Measurements from ENCODE around the gene TMEM163. TPM values are rescaled to one million over a fixed set of nuclear protein-coding genes. Genes with fewer than 3 reads are reported as not detected.

The TMEM163 gene
- total RNA-seq, 1 experiment from 2014 or later, result 0.94 TPM

- TF ChIP-seq TEAD4 (CRISPR knock-in tag; IDR thresholded peaks at IDR 0.05) (no peak), GTF2I (CRISPR knock-in tag; conservative IDR thresholded peaks at IDR 0.05) (no peak)
Observed at GRCh38 chr2:134736167-134736880, 17.5 kb upstream of the TMEM163 start (continued).

- H3K36me3 Mint-ChIP-seq, result no peaks in the 10 kb centered on the region
- no peak for DNase-seq (ENCODE audit: low spot score)
- H3K9me3 Mint-ChIP-seq, result peaks cover 9% of the 10 kb centered on the region
- no peak for ATAC-seq
- no peaks in the 10 kb centered on the region; the same call in 1 of the 2 replicates for H3K27me3 Mint-ChIP-seq (ENCODE audit: low read depth)
- no peak overlapping the region for H3K27ac Mint-ChIP-seq
- no peak for TF ChIP-seq PRDM15 (CRISPR knock-in tag; IDR thresholded peaks at IDR 0.05)
- no peak for TF ChIP-seq E2F5 (CRISPR knock-in tag; IDR thresholded peaks at IDR 0.05)
- TF ChIP-seq ESRRA (CRISPR knock-in tag; IDR thresholded peaks at IDR 0.05; ENCODE audit: borderline replicate concordance), result no peak
- no peak for TF ChIP-seq MLX (CRISPR knock-in tag; IDR thresholded peaks at IDR 0.05)
- no peak for TF ChIP-seq EMX1 (CRISPR knock-in tag; IDR thresholded peaks at IDR 0.05)
- no peak for TF ChIP-seq ZNF512 (CRISPR knock-in tag; IDR thresholded peaks at IDR 0.05; ENCODE audit: borderline replicate concordance)
- TF ChIP-seq TEAD4 (CRISPR knock-in tag; IDR thresholded peaks at IDR 0.05), result no peak
- TF ChIP-seq FOXP4 (CRISPR knock-in tag; IDR thresholded peaks at IDR 0.05), result no peak
- H3K4me3 Mint-ChIP-seq, result no peak overlapping the region
- no peaks in the 10 kb centered on the region for H3K4me1 Mint-ChIP-seq
- CTCF ChIA-PET, result no interaction called here
- POLR2A ChIA-PET, result no interaction called here
Observed at GRCh38 chr2:134728163-134728562, 9.4 kb upstream of the TMEM163 start.

GRCh38 chr2:134727385-134727784, 8.6 kb upstream of the TMEM163 start:
- no peak for TF ChIP-seq SMAD3 (CRISPR knock-in tag; IDR thresholded peaks at IDR 0.05; ENCODE audit: borderline replicate concordance)
- TF ChIP-seq ZBTB43 (CRISPR knock-in tag; IDR thresholded peaks at IDR 0.05), result no peak
- TF ChIP-seq STAT6 (CRISPR knock-in tag; conservative IDR thresholded peaks at IDR 0.05; ENCODE audit: low read depth), result no peak
- no peak for TF ChIP-seq ZNF532 (CRISPR knock-in tag; IDR thresholded peaks at IDR 0.05; ENCODE audit: borderline replicate concordance)
- no peak overlapping the region for H3K27ac Mint-ChIP-seq
- H3K4me1 Mint-ChIP-seq, result peaks cover 7% of the 10 kb centered on the region
- ChIA-PET CTCF (no interaction called here), POLR2A (no interaction called here)
- ATAC-seq, result no peak
- no peak overlapping the region for H3K4me3 Mint-ChIP-seq
- H3K9me3 Mint-ChIP-seq, result peaks cover 4% of the 10 kb centered on the region
- no peak for DNase-seq (ENCODE audit: low spot score)
- H3K27me3 Mint-ChIP-seq (ENCODE audit: low read depth), result peaks cover 6% of the 10 kb centered on the region
- H3K36me3 Mint-ChIP-seq, result no peaks in the 10 kb centered on the region

All from WTC11 (cell line).